Neural progenitor cell (in vitro differentiated cells): ENCODE results near the gene IFI27L1.

Experiments
- CTCF ChIP-seq: fragments of 200-600 bp; sonication (generic); IDR thresholded peaks from 2 replicates; pipeline ENCODE4 v1.5.1; 2017; ENCODE audit warnings: antibody characterized with exemption, mild to moderate bottlenecking
- EZH2 ChIP-seq: fragments of 200-600 bp; sonication (generic); IDR thresholded peaks from 2 replicates; pipeline ENCODE4 v1.6.1; 2017; ENCODE audit warnings: antibody characterized with exemption, mild to moderate bottlenecking, moderate library complexity
- EZH2phosphoT487 ChIP-seq: fragments of 200-600 bp; sonication (generic); IDR thresholded peaks from 2 replicates; pipeline ENCODE4 v1.6.1; 2017; ENCODE audit warnings: antibody characterized with exemption

- TF ChIP-seq CTCF (no peak), EZH2phosphoT487 (no peak), EZH2 (no peak)
These were observed 30.4 kb downstream of the IFI27L1 start for GRCh38 chr14:94111276-94112095.
